ENCODE data around the gene EGLN1. TPM values are rescaled to one million over a fixed set of nuclear protein-coding genes. Genes with fewer than 3 reads are reported as not detected.

Gene EGLN1
- total and polyA plus RNA-seq, 4 donors: 49.7 to 84.7 (median 65.6) TPM

DNA sequence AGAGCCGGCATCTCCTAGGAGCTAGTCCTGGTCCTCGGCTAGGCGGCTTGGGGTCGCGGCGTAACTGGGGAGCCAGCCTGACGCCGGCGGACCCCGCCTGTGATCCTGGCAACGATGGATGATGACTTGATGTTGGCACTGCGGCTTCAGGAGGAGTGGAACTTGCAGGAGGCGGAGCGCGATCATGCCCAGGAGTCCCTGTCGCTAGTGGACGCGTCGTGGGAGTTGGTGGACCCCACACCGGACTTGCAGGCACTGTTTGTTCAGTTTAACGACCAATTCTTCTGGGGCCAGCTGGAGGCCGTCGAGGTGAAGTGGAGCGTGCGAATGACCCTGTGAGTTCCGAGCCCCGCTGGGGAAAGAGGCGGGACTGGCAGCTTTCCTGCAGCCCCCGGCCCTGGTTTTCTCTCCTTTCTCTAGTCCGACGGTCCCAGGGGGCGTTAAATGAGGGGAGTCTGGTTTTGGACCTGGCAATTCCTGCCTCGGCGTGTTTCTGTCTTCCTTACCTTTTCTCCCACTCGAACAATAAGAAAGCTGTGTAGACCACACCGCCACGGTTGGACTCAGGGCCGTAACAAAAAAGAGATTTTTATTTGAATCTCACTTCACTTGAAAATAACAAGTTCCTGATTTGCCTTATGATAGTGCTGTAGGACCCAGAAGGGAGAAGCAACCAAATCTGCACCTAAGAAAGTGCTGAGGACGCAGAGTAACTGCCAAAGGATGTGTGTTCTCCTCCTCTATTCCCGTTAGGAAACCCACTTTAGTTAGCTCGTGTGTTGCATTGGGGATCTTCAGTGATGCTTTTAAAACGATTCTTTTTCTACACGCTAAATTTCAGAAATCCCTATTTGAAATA, 83.6 kb downstream of the EGLN1 start, which contains the start of gene SPRTN:
Gene SPRTN (plus strand): TSS at position 24 of the 859 bp plus-strand sequence. CDS start 91 bp downstream, at position 115.
- H3K9me3 ChIP-seq (ENCODE audit: control insufficient read depth, insufficient read depth, low read length): no peaks in the 10 kb centered on the region
- no peaks in the 10 kb centered on the region for H3K27me3 ChIP-seq (ENCODE audit: control insufficient read depth, insufficient read depth, low read length)
- peaks cover 13% of the 10 kb centered on the region for H3K36me3 ChIP-seq (ENCODE audit: control insufficient read depth, insufficient read depth, low read length)
- peak within 1 kb of the TSS; percentile 93 for H3K4me3 ChIP-seq (ENCODE audit: low read depth, low read length)
- under 1% methylated on average over 33 of the region's 43 CpGs for WGBS (ENCODE audit: insufficient coverage)
- H3K4me1 ChIP-seq (ENCODE audit: control insufficient read depth, insufficient read depth, low read length): peaks cover 31% of the 10 kb centered on the region
- DNase-seq (ENCODE audit: low read depth in 4 of 6, low spot score in 6 of 6): peak in 2 of 6 donors; percentile 1 to 9
- H3K27ac ChIP-seq (ENCODE audit: low read depth, low read length): peak within 1 kb of the TSS; percentile 92

GRCh38 chr1:231337472-231338269, 84.4 kb downstream of the EGLN1 start, which contains the start of gene EXOC8:
Gene EXOC8, minus strand, starts transcription at chr1:231337852. Its CDS starts 107 bp downstream, at chr1:231337745.
- H3K36me3 ChIP-seq (ENCODE audit: control insufficient read depth, insufficient read depth, low read length): peaks cover 11% of the 10 kb centered on the region
- DNase-seq (ENCODE audit: low read depth in 4 of 6, low spot score in 6 of 6): peak; percentile 97 to 100 (median 99)
- H3K4me3 ChIP-seq (ENCODE audit: low read depth, low read length): peak within 1 kb of the TSS; percentile 93
- 0% methylated on average over 74 of the region's 74 CpGs for WGBS (ENCODE audit: insufficient coverage)
- no peaks in the 10 kb centered on the region for H3K27me3 ChIP-seq (ENCODE audit: control insufficient read depth, insufficient read depth, low read length)
- H3K9me3 ChIP-seq (ENCODE audit: control insufficient read depth, insufficient read depth, low read length): no peaks in the 10 kb centered on the region
- H3K27ac ChIP-seq (ENCODE audit: low read depth, low read length): peak within 1 kb of the TSS; percentile 92
- H3K4me1 ChIP-seq (ENCODE audit: control insufficient read depth, insufficient read depth, low read length): peaks cover 31% of the 10 kb centered on the region

- Histone ChIP-seq H3K36me3 (ENCODE audit: control insufficient read depth, insufficient read depth, low read length) (peaks cover 7% of the 10 kb centered on the region), H3K9me3 (ENCODE audit: control insufficient read depth, insufficient read depth, low read length) (no peaks in the 10 kb centered on the region), H3K27me3 (ENCODE audit: control insufficient read depth, insufficient read depth, low read length) (no peaks in the 10 kb centered on the region), H3K4me3 (ENCODE audit: low read depth, low read length) (peak overlapping the region; percentile 93), H3K4me1 (ENCODE audit: control insufficient read depth, insufficient read depth, low read length) (peaks cover 31% of the 10 kb centered on the region), H3K27ac (ENCODE audit: low read depth, low read length) (peak overlapping the region; percentile 92)
- peak in 2 of 6 donors; percentile 1 to 7 for DNase-seq (ENCODE audit: low read depth in 4 of 6, low spot score in 6 of 6)
- under 1% methylated on average over 32 of the region's 32 CpGs for WGBS (ENCODE audit: insufficient coverage)
Observed at GRCh38 chr1:231337043-231337471, 85.0 kb downstream of the EGLN1 start.

DNA sequence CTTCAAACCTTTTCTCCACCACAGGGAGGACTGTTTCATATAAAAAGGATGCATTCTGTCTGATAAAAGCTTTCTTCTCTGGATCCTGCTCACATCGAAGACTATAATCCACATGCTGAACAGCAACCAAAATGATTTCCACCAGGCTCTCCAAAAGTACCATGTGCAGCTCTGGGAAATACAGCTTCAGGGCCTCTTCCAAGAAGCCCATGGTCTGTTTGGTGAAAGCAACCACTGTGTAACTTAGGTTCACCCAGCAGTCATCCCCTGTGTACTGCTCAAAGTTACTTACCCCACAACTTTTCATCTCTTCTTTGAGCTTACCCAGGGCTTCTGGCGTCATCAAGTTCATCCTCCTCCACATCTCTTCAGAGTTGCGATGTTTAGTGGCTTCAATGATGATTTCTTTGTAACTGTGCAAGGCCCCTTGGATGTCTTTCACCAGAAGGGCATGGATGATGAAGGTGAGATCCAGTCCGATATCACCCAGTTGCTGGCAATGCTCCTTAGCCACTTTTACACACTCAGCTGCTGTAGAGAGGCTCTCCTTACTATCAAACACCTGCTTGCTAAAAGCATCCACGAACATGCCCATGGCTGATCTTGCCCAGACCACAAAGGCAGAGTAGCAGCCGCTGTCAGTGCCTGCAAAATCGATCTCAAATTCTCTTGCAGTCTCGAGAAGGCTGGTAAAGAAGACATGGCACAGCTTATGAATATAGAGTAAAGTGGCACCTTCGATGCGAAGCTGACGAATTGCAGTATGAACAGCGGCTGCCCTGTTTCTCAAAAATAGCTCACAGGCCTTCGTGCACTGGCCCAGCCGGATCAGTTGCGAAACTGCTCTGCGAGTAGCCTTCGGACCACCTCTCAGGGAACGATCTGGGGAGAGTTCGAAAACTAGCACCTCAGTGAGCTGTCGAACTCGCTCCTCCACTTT, 86.2 kb downstream of the EGLN1 start:
- Histone ChIP-seq H3K27ac (ENCODE audit: low read depth, low read length) (no peak overlapping the region), H3K4me3 (ENCODE audit: low read depth, low read length) (peak overlapping the region; percentile 93), H3K9me3 (ENCODE audit: control insufficient read depth, insufficient read depth, low read length) (no peaks in the 10 kb centered on the region), H3K4me1 (ENCODE audit: control insufficient read depth, insufficient read depth, low read length) (peaks cover 31% of the 10 kb centered on the region), H3K36me3 (ENCODE audit: control insufficient read depth, insufficient read depth, low read length) (peaks cover 3% of the 10 kb centered on the region), H3K27me3 (ENCODE audit: control insufficient read depth, insufficient read depth, low read length) (no peaks in the 10 kb centered on the region)
- no peak for DNase-seq (ENCODE audit: low read depth in 4 of 6, low spot score in 6 of 6)
- 71% methylated on average over 13 of the region's 21 CpGs for WGBS (ENCODE audit: insufficient coverage)

DNA sequence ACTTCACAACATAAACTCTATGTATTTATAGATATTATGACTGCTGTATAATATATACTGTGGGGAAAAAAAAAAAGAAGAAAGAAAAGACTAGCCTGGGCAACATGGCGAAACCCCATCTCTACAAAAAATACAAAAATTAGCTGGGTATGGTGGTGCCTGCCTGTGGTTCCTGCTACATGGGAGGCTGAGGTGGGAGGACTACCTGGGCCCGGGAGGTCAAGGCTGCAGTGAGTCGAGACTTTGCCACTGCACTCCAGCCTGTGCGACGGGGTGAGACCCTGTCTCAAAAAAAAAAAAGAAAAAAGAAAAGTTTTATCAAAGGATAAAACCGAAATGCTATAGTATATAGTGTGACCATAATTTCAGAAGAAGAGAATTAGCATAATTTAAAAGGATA, 87.1 kb downstream of the EGLN1 start:
- Histone ChIP-seq H3K27me3 (ENCODE audit: control insufficient read depth, insufficient read depth, low read length) (no peaks in the 10 kb centered on the region), H3K36me3 (ENCODE audit: control insufficient read depth, insufficient read depth, low read length) (peaks cover 1% of the 10 kb centered on the region), H3K4me3 (ENCODE audit: low read depth, low read length) (no peak overlapping the region), H3K27ac (ENCODE audit: low read depth, low read length) (no peak overlapping the region), H3K9me3 (ENCODE audit: control insufficient read depth, insufficient read depth, low read length) (no peaks in the 10 kb centered on the region), H3K4me1 (ENCODE audit: control insufficient read depth, insufficient read depth, low read length) (peaks cover 26% of the 10 kb centered on the region)
- WGBS (ENCODE audit: insufficient coverage): 100% methylated on average over 2 of the region's 6 CpGs
- no peak for DNase-seq (ENCODE audit: low read depth in 4 of 6, low spot score in 6 of 6)

DNA sequence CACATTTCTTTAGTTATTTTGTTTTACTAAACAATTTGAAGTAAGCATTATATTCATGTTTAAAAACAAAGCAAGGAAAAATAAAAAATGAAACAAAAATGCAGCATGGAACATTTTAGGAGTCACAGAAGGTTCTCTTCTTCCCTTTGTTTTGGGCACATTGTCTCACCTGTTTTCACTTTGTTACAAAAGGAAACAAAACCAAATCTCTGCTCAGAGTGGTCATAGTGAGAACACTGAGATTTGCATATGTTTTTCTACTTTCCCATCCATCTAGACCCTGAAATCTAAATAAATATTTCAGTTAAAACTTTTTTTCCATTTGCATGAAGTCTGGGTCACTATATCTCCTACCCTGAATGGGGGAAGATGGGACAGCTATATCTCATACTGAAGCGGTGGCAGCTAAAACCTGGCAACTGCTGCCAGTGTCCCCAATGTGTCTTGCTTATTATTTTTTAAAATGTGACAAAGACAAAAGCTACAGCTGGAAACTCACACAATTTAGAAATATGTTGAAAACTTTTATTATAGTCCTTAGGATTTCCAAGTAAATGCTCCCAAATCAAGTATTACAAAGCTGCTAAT, 87.9 kb downstream of the EGLN1 start:
- H3K4me1 ChIP-seq (ENCODE audit: control insufficient read depth, insufficient read depth, low read length): peaks cover 20% of the 10 kb centered on the region
- H3K9me3 ChIP-seq (ENCODE audit: control insufficient read depth, insufficient read depth, low read length): no peaks in the 10 kb centered on the region
- WGBS (ENCODE audit: insufficient coverage): no CpG with 5 or more reads among the region's 1 CpG
- no peaks in the 10 kb centered on the region for H3K36me3 ChIP-seq (ENCODE audit: control insufficient read depth, insufficient read depth, low read length)
- no peaks in the 10 kb centered on the region for H3K27me3 ChIP-seq (ENCODE audit: control insufficient read depth, insufficient read depth, low read length)
- no peak for DNase-seq (ENCODE audit: low read depth in 4 of 6, low spot score in 6 of 6)
- no peak overlapping the region for H3K27ac ChIP-seq (ENCODE audit: low read depth, low read length)
- H3K4me3 ChIP-seq (ENCODE audit: low read depth, low read length): no peak overlapping the region

- no peak overlapping the region for H3K4me3 ChIP-seq (ENCODE audit: low read depth, low read length)
- no peaks in the 10 kb centered on the region for H3K9me3 ChIP-seq (ENCODE audit: control insufficient read depth, insufficient read depth, low read length)
- no peak overlapping the region for H3K27ac ChIP-seq (ENCODE audit: low read depth, low read length)
- H3K4me1 ChIP-seq (ENCODE audit: control insufficient read depth, insufficient read depth, low read length): peaks cover 19% of the 10 kb centered on the region
- H3K36me3 ChIP-seq (ENCODE audit: control insufficient read depth, insufficient read depth, low read length): no peaks in the 10 kb centered on the region
- no CpG with 5 or more reads among the region's 1 CpG for WGBS (ENCODE audit: insufficient coverage)
- DNase-seq (ENCODE audit: low read depth in 4 of 6, low spot score in 6 of 6): no peak
- no peaks in the 10 kb centered on the region for H3K27me3 ChIP-seq (ENCODE audit: control insufficient read depth, insufficient read depth, low read length)
Observed at GRCh38 chr1:231332761-231333160, 89.3 kb downstream of the EGLN1 start.

- no peak for DNase-seq (ENCODE audit: low read depth in 4 of 6, low spot score in 6 of 6)
Observed at GRCh38 chr1:231329483-231329882, 92.6 kb downstream of the EGLN1 start.

More at GRCh38 chr1:231329483-231329882, 92.6 kb downstream of the EGLN1 start:
- H3K36me3 ChIP-seq (ENCODE audit: control insufficient read depth, insufficient read depth, low read length): no peaks in the 10 kb centered on the region
- H3K27ac ChIP-seq (ENCODE audit: low read depth, low read length): no peak overlapping the region
- no peaks in the 10 kb centered on the region for H3K27me3 ChIP-seq (ENCODE audit: control insufficient read depth, insufficient read depth, low read length)
- H3K4me1 ChIP-seq (ENCODE audit: control insufficient read depth, insufficient read depth, low read length): no peaks in the 10 kb centered on the region
- no peak overlapping the region for H3K4me3 ChIP-seq (ENCODE audit: low read depth, low read length)
- no peaks in the 10 kb centered on the region for H3K9me3 ChIP-seq (ENCODE audit: control insufficient read depth, insufficient read depth, low read length)
- 91% methylated on average over 4 of the region's 7 CpGs for WGBS (ENCODE audit: insufficient coverage)
